Measurements from ENCODE around the gene RHBDF1.
"Not testable (repeated sequence)": the region's sequence is repeated elsewhere in the genome, so short reads cannot be mapped to it uniquely, and the experiment has no call there.

Gene RHBDF1

DNA sequence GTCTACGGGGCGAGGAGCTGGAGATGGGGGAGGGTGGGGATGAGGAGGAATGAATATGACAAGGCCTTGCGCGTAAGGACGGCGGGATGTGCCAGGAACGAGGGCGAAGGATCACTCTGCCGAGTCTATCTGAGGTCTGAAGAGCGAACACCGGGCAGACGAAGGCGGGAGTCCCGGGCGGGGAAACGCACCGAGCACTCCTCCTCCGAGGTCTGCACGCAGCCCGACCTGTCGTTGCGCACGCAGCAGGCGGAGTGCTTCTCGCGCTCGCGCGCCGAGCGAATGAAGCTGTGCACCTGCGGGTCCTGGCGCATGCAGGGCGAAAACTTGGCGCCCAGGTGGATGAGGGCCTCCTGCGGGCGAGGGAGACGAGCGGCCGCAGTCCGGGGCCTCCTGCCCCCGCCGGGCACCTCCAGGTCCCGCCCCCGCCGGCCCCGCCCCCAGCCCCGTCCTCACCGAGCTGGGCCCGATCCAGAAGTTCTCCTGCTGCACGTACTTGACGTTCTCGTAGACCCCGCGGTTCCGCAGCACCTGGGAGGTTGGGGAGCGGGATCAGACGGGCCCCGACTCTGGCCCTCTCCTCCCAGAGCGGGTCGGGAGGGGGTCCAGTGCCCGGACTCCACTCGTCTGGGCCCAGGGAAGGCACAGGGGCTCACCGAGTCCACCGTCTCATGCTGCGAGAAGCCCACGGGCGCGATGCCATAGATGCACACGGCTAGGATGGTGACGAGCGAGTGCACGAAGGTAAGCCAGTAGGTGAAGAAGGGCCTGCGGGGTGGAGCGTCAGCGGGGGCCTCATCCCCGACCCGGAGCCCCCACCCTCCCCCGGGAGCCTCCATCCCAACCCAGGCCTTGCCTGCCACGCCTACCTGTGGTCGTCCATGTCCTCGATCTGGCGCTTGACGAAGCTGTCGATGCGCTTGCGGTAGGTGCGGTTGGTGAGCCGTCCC lies 11.2 kb downstream of the RHBDF1 start:
- DNase-seq = no peak

DNA sequence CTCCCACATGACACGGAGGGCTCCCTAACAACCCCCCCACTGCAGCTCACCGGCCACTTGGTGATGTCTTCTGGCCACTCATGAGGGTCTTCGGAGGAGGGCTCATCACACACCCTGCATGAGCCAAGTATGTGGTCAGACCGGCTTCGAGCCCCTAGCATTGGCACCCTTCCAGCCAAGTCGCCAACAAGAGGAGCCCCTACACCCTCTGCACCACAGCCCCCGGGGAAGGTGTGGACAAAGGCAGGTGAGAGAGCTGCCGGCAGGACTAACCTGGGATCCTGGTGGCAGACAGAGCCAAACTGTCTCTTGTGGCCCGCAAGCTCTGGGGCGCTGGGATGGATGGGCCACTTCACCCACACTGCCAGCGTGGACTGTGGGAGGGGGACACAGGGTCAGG lies 12.3 kb downstream of the RHBDF1 start:
- no peak for DNase-seq

DNA sequence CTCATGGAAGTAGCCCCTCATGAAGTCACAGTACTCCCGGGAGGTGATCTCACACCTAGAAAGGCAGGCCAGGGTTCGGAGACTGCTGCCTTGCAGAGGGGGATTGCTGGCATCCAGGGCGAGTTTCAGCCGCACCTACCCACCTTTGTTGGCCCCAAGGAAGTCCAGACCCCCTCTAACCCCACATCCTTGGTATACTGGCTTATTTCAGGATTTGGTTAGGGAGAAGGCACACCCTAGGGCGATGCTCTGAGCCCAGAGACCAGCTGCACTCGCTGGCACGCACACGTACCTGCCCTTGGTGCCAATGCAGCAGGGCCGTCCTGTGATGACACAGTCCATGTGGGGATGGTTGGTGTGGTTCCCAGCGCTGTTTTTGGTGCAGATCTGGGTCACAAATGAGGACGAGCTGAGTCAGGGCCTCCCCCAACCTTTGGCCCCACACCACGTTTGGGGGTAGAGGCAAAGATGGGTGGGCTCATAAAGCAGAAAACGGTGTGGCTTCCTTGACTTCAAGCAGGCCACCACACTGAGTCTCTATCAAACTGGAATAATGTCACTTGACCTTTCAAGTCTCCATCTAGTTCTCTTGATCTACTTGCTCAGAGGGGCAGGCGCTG lies 12.9 kb downstream of the RHBDF1 start:
- no peak for DNase-seq

DNA sequence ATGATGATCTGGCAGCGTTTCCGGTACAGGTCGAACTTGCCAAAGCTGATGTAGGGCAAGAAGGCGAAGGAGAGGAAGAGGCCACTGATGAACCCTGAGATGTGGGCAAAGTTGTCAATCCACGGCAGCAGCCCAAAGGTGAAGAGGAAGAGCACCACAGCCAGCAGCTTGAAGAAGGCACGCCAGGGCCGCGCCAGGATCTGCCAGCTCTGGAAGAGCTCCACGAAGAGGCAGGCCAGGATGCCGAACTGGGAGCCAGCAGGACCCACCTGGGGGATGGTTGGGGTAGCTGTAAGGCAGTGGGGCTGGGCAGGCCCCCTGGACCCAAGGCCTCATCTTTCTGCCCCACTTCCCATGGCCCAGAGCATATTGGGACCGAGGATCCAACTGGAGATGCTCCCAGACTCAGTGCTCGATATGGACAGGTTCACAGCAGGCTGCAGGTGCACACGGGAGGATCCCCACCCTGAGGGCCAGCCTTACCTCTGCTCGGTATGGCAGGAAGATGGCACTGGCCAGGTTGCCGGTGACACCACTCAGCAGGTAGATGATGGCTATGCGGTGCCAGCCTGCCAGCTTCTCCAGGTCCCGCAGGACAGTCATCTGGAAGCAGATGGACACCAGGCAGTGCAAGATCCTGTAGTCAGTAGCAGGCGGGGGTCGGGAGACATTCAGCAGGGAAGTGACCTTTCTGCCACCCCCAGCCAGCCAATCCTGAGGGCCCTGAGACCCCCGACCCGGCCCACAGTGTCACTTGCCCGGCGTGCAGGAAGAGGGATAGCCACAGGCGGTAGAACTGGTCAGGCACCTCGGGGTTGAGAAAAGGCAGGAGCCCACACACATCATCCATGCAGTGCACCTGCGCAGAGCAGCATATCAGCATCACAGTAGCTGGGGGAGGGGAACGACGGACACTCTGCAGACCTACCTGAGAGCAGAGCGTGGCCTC lies 13.7 kb downstream of the RHBDF1 start:
- DNase-seq = no peak

DNA sequence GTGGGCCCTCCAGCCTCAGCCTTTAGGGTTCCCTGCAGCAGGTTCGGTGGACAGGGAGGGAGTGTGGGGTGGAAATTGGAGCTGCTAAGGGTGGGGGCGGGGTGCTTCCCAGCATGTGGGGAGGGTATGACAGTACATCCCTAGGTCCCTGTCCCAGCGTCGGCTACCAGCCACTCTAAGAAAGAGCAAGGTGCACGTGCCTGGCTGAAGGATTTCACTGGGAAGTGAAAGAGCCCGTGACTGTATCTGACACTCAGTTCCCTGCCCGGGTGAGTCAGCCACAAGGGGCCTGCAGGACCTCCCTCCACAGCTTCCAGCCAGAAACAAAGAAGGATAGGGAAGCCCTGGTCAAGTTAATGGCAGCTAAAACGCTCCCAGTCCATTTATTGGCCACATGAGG lies 14.7 kb downstream of the RHBDF1 start:
- no peak for DNase-seq

DNA sequence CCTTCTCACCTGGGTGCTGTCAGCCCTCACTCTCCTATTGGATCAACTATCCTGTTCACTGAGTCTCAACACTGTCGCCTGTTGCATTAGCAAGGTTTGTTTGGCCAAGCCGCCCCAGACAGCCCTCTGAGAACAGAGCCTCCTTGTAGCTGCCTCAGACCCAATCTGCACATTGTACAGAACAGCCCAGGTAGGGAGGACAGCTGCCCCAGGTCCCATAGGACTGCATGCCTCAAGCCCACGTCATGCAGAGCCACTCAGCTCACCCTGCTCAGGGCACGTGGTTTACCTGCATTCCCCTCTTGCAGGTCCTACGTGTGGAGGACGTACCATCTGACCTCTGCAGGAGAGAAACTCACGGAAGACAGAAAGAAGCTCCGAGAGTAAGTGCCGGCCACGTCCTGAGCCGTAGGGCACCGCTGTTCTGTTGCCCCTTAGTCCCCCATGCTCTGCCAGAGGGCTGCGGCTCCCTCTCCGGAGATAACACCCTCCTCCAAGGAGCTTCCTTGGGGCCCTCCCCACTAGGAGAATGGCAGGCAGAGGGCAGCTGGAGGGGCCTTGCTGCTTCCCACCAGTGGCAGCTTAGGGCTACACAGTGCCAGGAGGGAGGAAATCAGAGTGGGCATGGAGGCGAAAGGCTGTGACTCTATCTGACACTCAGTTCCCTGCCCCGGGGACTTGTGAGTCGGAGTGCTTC lies 16.1 kb downstream of the RHBDF1 start:
- DNase-seq = no peak

DNA sequence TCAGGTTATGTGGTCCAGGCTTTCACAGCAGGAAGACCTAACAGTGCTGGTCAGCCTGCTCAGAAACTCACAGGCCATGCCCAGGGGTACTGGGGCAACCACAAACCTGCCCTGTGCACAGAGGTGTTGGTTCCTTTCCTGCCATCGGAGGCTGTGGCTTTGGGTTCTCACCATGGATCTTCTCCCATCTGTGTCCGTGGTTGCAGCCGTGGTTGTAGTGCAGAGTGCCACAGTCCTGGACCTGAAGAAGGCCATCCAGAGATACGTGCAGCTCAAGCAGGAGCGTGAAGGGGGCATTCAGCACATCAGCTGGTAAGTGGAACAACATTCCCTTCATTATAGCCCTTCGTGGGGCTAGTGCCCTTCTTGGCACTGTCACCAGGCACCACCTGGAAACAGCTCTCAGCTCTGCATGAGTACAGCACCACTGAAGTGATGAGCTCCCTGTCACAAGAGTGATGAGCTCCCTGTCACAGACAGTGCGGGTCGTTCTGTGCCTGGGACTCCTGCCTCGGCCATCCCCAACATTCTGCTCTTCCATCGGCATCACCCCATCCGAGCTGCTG lies 16.8 kb downstream of the RHBDF1 start:
- no peak for DNase-seq

DNA sequence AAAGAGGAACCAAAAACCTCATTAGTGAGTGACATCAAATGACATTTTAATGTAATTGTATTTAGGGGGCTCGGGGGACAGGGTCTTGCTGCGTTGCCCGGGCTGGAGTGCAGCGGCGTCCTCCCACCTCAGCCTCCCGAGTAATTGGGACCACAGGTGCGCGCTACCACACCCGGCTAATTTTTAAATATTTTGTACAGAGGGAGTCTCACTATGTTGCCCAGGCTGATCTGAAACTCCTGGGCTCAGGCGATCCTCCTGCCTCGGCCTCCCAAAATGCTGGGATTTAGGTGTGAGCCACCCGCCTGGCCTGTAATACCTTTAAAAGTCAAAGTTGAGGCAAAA lies 18.2 kb downstream of the RHBDF1 start:
- DNase-seq = no peak

DNA sequence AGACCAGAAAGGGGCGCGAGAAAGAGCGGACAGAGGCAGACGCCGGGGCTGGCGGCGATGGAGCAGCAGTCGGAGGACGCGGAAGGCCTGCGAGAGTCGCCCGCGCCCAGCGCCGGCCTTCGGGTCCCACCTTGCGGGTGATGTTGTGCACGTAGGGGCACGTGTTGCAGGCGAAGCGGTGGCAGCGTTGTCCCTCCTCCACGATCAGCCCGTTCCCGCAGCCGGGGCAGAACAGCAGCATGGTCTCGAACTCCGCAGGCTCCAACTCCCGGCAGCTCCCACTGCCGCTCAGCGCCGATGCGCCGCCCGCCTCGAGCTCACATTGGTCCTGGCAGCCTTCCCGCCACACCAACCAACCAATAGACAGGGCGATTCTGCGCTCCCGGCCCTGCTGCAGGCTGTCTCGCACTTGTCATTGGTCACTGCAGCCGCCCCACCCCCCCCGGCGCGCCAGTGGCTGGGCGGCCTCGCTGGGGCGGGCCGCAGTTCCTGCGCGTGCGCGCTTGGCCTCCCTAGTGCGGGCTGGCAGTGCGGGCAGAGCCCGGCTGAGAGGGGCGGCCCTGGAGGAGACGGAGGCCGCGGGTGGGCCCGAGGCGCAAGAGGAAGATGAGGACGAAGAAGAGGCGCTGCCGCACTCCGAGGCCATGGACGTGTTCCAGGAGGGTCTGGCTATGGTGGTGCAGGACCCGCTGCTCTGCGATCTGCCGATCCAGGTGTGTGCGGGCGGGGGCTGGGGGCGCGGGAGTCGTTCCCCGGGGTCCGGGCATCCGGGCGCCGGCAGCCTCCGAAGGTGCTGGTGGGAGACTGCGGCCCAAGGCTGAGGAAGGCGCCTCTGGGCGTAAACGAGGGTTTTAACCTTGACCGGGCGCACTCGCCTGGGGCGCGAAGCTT lies 18.8 kb downstream of the RHBDF1 start, which contains the start of the genes POLR3K and SNRNP25:
Gene POLR3K, minus strand, starts transcription at position 263 of the 891 bp plus-strand sequence. Its CDS starts 22 bp downstream, at position 241.
Gene SNRNP25, plus strand, starts transcription at position 483 of the 891 bp plus-strand sequence. Its CDS starts 189 bp downstream, at position 672.
- DNase-seq = peak; percentile 55 to 99 (median 97)

DNA sequence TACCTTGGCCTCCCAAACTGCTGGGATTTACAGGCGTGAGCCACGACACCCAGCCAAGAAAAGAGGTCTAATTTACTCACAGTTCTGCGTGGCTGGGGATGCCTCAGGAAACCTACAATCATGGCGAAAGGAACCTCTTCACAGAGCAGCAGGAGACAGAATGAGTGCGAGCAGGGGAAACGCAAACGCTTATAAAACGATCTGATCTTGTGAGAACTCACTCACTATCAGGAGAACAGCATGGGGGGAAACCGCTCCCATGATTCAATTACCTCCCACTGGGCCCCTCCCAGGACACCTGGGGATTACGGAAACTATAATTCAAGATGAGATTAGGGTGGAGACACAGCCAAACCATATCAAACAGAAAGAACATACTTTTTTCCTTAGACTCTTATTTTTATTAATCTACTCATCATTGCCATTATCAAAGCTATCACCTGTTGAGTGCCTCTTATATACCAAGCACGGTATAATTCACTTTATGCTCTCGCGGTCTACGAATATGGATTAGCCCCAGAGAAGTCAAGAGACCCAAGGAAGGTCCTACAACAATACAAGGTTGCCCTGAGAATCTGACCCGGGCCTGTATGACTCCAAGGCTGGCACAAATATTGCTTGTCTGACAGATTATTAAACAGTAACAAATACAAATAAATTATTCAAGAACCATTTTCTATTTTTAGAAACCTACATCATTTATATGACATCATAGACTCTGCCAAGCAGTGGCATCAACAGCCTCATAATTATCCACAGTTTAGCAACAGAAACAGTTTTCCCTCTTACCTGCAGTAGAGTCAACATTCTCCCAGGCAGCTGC lies 21.5 kb downstream of the RHBDF1 start:
- no peak for DNase-seq

DNA sequence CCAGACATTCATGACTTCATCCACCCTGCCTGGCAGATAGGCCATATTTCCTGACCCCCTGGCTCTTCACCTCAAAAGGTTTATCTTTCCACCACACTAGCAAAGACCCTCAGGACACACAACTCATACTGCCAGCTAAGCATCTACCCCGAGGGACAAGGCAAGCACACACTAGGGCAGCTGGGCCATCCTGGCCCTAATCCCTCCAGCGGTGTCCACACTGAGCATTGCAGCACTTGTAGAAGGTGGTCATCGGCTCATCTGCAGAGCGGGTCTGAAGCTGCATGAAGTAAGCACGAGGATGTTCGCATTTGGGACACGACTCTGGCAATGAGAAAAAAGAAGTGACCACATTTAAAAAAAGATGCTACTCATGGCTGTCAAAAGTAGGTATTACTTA lies 25.2 kb downstream of the RHBDF1 start:
- DNase-seq = no peak

DNA sequence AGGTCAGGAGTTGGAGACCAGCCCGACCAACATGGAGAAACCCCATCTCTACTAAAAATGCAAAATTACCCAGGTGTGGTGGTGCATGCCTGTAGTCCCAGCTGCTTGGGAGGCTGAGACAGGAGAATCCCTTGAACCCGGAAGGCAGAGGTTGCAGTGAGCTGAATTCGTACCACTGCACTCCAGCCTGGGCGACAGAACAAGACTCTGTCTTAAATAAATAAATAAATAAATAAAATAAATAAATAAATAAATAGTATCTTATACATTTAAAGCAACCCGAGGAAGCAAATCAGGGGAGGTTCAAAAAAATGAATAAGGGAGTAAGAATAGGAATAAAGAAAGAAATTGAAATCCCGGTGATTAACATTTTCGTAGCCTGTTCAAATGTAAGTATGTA lies 25.9 kb downstream of the RHBDF1 start:
- DNase-seq = not testable (repeated sequence)

DNA sequence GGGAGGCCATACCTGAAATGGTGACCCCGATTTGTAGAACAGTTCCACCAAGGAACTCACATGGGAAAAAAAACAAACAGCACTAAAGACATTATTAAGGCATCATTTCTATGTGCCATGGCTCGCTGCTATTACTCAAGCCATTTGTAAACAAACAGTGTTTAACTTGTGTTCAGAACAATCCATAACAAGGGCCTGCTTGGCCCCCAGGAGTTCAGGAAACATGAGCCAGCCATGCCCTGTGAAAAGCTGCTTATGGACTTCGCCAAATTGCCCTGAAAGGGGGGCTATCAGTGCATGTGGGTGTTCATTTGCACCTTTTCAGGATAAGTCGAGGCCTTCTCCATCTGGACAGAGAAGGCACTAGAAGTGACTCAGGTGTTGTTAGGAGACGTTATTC lies 27.0 kb downstream of the RHBDF1 start:
- DNase-seq = no peak

DNA sequence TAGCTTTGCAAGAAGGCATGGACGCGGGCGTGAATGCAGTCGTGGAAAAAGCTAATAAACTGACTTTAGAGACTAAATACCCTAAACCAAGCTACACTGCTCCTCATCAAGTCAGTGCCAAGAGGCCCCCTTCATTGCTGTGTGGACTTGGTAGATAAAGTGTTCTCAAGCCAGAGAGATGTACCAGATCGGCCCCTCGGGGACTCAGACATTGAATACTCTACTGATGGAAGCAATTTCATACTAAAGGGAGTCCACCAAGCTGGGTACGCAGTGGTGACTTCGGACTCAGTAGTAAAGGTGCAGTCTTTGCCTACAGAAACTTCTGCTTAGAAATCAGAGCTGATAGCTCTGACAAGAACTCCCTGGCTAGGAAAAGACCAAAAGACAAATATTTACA lies 27.8 kb downstream of the RHBDF1 start:
- no peak for DNase-seq

DNA sequence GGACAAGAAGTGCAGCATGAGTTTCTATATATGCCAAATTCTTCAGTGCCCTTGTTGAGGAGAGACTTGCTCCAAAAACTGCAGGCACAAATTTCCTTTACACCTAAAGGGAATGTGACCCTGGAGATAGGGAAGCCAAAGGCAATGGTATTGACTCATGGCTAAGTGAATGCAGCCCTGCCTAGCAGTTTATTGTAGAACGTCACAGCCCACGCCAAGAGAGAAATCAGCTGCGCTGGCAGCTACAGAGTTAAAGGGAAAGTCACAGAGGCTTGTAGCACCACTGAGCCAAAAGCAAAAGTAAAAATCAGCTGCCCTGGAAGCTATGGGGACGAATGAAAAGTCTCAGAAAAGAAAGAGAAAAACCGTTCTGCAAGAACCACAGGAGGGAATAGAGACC lies 29.1 kb downstream of the RHBDF1 start:
- no peak for DNase-seq

DNA sequence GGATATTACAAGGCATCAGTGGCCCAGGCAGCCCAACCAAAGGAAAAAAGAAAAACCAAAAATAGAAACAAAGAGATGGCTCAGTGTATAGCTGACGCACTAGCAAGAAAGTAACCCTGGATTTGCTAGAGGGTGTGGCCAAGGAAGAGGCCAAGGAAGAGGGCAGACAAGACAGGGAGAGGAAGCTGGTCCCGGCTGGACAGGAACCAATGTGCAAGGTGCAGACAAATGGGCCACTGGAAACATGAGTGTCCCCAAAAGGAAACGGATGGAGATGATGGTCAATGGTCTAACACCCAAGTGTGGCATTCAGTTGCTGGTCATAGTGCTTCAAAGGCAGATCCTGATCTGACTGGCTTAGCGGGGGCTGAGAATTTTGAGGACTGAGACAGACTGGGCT lies 29.7 kb downstream of the RHBDF1 start:
- no peak for DNase-seq

DNA sequence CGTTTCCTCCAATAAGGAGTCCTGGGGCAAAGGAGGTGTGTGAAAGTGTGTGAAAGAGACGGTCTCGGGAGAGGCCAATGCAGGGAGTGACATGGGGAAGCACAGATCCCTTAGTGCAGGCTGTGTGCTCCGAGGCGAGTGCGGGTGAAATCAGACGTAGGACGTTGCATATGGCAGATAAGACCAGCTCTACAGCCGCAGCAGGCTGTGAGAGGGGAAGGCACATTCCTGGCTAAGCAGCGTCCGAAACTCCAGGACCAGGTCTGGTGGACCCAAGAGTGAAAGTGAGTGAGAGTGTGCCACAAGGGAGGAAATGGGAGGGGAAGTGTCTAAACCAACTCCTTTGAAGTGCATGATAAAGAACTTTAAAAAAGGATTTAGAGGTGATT lies 30.4 kb downstream of the RHBDF1 start:
- DNase-seq = no peak

DNA sequence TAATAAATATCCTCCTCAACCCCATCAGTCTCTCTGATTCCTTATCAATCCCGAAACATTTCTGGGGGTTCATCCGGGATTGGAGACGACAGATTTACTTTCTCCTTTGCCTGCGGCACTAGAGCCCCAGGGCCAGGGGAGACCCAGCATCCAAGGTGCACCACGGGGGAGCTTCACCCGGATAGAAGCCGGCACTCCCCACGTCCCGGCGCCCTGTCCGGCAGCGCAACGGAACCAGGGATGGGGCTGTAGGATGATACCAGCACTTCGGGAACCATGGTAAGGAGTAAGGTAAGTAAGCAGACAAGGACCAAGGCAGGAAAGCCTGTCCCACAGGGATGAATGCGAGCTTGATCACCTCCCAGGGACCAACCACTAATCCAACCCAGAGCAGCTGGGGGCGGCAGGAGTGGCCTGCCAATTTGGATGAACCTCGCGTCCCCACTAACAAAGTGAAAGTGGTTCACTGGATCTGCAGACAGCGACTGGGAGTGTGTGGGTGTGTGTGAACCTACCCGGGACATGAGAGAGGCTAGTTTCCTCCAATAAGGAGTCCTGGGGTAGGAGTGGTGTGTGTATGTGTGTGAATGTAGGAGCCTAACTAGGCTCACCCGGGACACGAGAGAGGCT lies 30.9 kb downstream of the RHBDF1 start:
- DNase-seq = no peak

Measured in nucleus accumbens (tissue), 56 donors.